Epidermal melanocyte (primary cell): ENCODE results near the gene ZBTB22.
"Not testable (repeated sequence)": the region's sequence is repeated elsewhere in the genome, so short reads cannot be mapped to it uniquely, and the experiment has no call there.

Experiments
- DNase-seq: peaks from one replicate; pipeline ENCODE4 v3.0.0; 2011; ENCODE audit warnings: low spot score; ENCODE audit not compliant: insufficient read length

ZBTB22 gene, protein sequence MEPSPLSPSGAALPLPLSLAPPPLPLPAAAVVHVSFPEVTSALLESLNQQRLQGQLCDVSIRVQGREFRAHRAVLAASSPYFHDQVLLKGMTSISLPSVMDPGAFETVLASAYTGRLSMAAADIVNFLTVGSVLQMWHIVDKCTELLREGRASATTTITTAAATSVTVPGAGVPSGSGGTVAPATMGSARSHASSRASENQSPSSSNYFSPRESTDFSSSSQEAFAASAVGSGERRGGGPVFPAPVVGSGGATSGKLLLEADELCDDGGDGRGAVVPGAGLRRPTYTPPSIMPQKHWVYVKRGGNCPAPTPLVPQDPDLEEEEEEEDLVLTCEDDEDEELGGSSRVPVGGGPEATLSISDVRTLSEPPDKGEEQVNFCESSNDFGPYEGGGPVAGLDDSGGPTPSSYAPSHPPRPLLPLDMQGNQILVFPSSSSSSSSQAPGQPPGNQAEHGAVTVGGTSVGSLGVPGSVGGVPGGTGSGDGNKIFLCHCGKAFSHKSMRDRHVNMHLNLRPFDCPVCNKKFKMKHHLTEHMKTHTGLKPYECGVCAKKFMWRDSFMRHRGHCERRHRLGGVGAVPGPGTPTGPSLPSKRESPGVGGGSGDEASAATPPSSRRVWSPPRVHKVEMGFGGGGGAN

DNA sequence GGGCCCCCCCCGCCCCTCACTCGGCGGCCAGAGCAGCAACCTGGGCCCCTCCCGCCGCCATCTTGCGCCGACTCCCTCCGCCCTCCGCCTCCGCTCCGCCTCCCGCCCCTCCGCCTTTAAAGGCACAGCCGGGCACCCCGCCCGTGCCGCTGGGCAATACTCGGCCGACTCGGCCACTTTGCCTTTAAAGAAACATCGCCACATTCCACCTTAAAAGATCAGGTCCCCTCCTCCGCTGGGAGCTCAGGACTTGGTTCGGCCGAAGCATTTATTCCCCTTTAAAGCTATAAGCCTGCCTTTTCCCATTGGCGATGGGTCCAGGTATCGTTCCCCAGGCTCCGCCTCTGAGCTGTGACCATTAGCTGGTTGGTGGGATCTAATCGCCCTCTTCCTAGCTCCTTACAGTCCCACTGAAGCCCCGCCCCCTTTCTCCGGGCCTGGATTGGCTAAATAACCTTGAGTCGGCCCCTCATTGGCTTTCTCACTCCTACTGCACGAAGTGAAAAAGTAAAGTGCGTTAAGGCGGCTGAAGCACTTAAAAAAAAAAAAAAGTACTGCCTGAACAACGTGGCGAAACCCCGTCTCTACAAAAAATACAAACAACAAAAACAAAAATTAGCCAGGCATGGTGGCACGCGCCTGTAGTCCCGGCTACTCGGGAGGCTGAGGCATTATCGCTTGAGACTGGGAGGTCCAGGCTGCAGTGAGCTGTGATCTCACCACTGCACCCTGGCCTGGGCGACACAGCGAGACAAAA, at the start of gene ZBTB22:
TSS of gene ZBTB22 (minus strand) at position 76 of the 757 bp plus-strand sequence. CDS start 828 bp downstream, outside the sequence.
- peak; percentile 88 for DNase-seq

DNA sequence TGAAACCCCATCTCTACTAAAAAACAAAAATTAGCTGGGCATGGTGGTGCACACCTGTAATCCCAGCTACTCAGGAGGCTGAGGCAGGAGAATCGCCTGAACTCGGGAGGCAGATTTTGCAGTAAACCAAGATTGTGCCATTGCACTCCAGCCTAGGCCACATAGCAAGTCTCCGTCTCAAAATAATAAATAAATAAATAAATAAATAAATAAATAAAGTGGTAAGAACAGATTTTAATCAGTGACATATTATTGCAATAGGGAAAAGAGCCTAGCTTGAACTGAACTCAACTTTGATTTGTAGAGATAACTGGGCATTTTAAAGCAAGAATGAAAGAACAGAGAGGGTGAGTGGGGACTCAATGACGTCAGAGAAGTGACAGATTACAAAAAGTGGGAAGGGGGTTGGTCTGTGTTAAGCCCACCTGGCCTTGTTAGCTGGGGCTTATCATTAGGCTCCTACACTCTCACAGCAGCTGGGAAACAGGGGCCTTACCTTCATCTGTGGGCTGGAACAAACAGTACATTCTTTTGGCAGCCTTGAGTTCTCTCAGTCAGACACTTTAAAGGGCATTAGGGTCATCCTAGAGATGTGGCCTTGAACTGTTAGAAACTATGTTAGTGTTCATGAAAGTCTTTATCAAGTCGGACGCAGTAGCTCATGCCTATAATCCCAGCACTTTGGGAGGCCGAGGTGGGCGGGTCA, 49.6 kb upstream of the ZBTB22 start:
- DNase-seq = no peak

GRCh38 chr6:33365206-33365971, 47.8 kb upstream of the ZBTB22 start:
- not testable (repeated sequence) for DNase-seq

DNA sequence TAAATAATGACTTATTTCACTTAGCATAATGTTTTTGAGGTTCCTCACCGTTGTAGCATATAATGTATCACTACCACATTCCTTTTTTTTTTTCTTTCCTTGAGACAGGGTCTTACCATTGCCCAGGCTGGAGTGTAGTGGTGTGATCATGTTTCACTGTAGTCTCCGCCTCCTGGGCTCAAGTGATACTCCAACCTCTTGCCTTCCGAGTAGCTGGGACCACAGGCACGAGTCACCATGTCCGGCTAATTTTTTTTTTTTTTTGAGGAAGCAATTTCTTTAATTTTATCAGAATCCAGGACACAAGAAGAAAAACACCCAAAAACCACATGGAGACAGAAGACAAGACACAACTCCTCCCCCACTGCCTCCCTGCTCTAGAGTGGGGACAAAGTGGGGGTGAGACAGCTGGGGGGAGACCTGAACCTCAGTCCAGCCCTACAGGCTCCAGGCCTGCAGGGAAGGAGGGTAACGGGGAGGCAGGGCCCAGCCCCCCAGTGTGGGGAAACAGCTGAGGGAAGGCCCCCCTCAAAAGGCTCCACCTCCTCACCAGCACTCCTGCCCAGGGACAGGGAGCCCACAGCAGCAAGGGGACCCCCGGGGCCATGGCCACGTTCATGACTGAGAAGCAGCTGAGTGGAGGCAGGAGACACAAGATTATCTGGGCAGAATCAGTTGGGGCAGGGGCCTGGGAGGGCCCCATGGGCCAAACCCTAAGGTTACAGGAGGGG, 47.1 kb upstream of the ZBTB22 start:
- not testable (repeated sequence) for DNase-seq

DNA sequence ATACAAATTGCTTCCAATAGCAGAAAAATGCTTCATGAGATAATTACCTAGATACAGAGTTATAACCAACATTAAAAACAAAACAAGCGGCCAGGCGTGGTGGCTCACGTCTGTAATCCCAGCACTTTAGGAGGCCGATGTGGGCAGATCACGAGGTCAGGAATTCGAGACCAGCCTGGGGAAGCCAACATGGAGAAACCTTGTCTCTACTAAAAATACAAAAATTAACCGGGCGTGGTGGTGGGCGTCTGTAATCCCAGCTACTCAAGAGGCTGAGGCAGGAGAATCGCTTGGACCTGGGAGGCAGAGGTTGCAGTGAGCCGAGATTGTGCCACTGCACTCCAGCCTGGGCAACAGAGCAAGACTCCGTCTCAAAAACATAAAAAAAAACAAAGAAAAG, 45.9 kb upstream of the ZBTB22 start:
- not testable (repeated sequence) for DNase-seq

DNA sequence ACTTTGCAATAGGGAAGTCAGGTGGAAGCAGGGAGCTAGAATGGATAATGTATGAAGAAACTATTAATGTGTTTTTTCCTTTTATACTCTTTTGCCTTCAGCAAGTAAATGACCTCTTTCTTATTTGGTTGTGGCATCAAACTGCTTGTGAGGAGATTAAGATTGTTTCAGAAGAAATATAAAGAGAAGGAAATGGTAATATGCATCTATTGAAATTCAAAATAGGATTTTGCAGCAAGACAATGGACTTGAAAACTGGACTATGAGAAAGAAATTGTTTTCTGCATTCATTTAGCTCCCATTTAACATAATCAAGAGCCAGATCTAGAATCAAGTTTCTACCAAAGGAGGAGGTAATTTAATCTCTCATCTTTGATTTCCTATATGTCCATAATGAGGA, 41.8 kb upstream of the ZBTB22 start:
- DNase-seq = no peak

GRCh38 chr6:33357160-33357871, 39.8 kb upstream of the ZBTB22 start:
- not testable (repeated sequence) for DNase-seq

GRCh38 chr6:33356295-33356694, 38.8 kb upstream of the ZBTB22 start:
- DNase-seq = no peak

DNA sequence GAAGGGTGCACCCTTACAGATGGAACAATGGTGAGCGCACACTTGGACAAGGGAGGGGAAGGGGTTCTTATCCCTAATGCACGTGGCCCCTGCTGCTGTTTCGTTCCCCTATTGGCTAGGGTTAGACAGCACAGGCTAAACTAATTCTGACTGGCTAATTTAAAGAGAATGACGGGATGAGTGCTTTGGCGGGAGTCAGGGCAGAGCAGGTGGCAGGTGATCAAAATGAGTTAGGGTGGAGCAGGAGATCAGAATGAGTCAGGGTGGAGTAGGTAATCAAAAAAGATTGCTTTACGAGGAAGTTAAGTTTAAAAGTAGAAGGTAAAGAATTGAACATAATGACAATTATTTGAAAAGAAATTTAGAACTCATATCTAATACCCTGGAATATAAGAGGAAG, 38.3 kb upstream of the ZBTB22 start:
- not testable (repeated sequence) for DNase-seq

- DNase-seq = no peak
These were observed 30.3 kb upstream of the ZBTB22 start for GRCh38 chr6:33347816-33348215.

GRCh38 chr6:33346972-33347371, 29.4 kb upstream of the ZBTB22 start:
- not testable (repeated sequence) for DNase-seq

- peak; percentile 67 for DNase-seq
These were observed 27.5 kb upstream of the ZBTB22 start for GRCh38 chr6:33344701-33345697.

DNA sequence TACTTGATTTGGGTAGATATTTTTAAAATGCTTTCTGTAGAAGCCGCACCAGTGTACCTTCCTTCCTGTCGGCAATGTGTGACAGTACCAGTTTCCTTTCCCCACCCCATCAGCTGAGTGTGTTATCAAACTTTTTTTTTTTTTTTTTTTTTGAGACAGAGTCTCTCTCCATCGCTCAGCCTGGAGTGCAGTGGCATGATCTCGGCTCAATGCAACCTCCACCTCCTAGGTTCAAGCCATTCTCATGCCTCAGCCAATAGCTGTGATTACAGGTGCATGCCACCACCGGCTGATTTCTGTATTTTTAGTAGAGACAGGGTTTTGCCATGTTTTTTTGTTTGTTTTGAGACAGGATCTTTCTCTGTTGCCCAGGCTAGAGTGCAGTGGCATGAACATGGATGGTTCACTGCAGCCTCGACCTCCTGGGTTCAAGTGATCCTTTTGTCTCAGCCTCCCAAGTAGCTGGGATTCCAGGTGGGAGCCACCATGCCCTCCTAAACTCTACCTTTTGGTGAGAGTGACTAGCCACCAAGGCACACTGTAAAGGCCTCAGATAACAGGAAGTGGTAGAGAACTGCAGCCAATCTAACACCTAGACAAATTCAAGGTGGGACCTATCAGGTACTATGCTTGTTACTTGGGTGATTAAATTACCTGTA, 26.5 kb upstream of the ZBTB22 start:
- no peak for DNase-seq

GRCh38 chr6:33343606-33343952, 26.0 kb upstream of the ZBTB22 start:
- DNase-seq = not testable (repeated sequence)

GRCh38 chr6:33339193-33339592, 21.6 kb upstream of the ZBTB22 start:
- no peak for DNase-seq

- DNase-seq = no peak
These were observed 19.0 kb upstream of the ZBTB22 start for GRCh38 chr6:33336495-33336894.

- DNase-seq = no peak
These were observed 18.4 kb upstream of the ZBTB22 start for GRCh38 chr6:33335916-33336315.

DNA sequence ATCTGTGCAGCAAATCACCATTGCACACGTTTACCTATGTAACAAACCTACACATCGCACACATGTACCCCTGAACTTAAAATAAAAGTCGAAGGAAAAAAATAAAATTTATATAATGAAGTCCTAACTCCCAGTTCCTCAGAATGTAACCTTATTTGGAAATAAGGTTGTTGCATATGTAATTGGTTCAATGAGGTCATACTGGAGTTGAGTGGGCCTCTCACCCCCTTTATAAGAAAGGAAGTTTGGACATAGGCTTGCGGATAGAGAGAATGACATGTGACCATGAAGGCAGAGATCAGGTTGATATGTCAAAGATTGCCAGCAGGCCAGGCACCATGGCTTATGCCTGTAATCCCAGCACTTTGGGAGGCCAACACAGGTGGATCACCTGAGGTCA, 16.1 kb upstream of the ZBTB22 start:
- no peak for DNase-seq
